ENCODE data around the gene ROCK2. TPM values are rescaled to one million over a fixed set of nuclear protein-coding genes. Genes with fewer than 3 reads are reported as not detected.

ROCK2 gene
- polyA plus RNA-seq, 1 of the 3 experiments (the other 2 are of a cell fraction), result 4.2 TPM

DNA sequence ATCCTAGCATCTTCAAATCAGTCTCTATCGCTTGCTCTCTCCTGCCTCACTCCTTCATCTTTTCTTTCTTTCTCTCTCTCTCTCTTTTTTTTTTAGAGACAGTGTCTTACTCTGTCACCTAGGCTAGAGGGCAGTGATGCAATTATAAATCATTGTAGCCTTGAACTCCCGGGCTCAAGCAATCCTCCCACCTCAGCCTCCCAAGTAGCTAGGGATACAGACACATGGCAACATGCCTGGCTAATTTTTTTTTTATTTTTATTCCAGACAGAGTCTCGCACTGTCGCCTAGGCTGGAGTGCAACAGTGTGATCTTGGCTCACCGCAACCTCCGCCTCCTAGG, 199.7 kb downstream of the ROCK2 start (continued):
- TF ChIP-seq ZBTB33 (IDR thresholded peaks at IDR 0.05; ENCODE audit: borderline replicate concordance, low read depth) (no peak), FOSL2 (IDR thresholded peaks at IDR 0.05; ENCODE audit: borderline replicate concordance, low read depth) (no peak), USF2 (IDR thresholded peaks at IDR 0.05; ENCODE audit: borderline replicate concordance, low read depth, low read length) (no peak)
- TF ChIP-seq, protein P1, sequence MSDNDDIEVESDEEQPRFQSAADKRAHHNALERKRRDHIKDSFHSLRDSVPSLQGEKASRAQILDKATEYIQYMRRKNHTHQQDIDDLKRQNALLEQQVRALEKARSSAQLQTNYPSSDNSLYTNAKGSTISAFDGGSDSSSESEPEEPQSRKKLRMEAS (IDR thresholded peaks at IDR 0.05; ENCODE audit: low read depth), result no peak

DNA sequence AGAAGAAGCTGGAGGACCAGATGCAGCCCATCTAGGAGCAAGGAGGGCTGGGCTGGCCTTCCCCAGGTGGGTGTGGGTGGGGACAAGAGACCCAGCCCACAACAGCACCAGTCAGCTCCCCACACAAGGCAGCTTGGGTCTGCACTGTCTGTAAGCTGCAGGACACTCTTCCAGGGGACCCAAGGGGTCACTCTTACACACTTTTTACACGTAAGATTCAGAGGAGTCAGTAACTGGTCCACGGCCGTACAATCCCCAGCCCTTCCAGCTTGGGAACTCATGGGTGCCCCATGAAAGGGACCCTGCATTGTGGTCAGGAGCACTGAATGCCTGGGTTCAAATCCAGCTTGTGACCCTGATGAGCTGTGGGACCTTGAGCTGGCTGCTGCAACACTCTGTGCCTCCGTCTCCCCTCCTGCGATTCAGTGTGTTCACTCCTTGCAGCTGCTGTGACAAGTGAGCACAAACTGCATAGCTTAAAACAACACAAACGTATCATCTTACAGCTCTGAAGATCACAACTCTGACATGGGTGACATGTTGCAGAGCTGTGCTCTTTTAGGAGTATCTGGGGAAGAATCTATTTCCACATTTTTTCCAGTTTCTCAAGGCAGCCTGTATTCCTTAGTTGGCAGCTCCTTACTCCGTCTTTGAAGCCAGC, 200.2 kb downstream of the ROCK2 start:
- H3K27ac ChIP-seq (ENCODE audit: low read depth in 2 of 2, low read length in 1 of 2), result no peak overlapping the region
- H4K20me1 ChIP-seq (ENCODE audit: insufficient read depth), result no peaks in the 10 kb centered on the region
- H2AFZ ChIP-seq (ENCODE audit: low read depth), result no peak overlapping the region
- POLR2A ChIA-PET, result interaction anchor here (0.7 kb wide), 1 partner anchor 544 kb away, joined by 3 read pairs; no protein-coding TSS in a partner anchor
- no peaks in the 10 kb centered on the region for H3K36me3 ChIP-seq (replicated peaks in 1 of 2; ENCODE audit: control insufficient read depth in 1 of 2, insufficient read depth in 2 of 2, low read length in 1 of 2)
- no peaks in the 10 kb centered on the region for H3K27me3 ChIP-seq (ENCODE audit: insufficient read depth)
- no peaks in the 10 kb centered on the region for H3K79me2 ChIP-seq (ENCODE audit: insufficient read depth)
- no peak for TF ChIP-seq TAF1 (IDR thresholded peaks at IDR 0.05; ENCODE audit: borderline replicate concordance, low read depth, low read length)
- TF ChIP-seq TCF12 (IDR thresholded peaks at IDR 0.05), result peak; percentile 45; the same call in 1 of the 2 replicates
- TF ChIP-seq, protein P2, sequence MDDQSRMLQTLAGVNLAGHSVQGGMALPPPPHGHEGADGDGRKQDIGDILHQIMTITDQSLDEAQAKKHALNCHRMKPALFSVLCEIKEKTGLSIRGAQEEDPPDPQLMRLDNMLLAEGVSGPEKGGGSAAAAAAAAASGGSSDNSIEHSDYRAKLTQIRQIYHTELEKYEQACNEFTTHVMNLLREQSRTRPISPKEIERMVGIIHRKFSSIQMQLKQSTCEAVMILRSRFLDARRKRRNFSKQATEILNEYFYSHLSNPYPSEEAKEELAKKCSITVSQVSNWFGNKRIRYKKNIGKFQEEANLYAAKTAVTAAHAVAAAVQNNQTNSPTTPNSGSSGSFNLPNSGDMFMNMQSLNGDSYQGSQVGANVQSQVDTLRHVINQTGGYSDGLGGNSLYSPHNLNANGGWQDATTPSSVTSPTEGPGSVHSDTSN (IDR thresholded peaks at IDR 0.05), result 0 out of 2 replicates have a peak, but pooled peaks have one; percentile 30
- DNase-seq, result no peak
- no peak overlapping the region for H3K4me3 ChIP-seq (ENCODE audit: low read depth in 2 of 2, low read length in 1 of 2)
- WGBS (ENCODE audit: low lambda C conversion rate), result 77% methylated on average over 7 of the region's 7 CpGs
- no peaks in the 10 kb centered on the region for H3K4me1 ChIP-seq (ENCODE audit: control insufficient read depth in 1 of 2, insufficient read depth in 2 of 2, low read depth in 1 of 2, low read length in 1 of 2)
- no peaks in the 10 kb centered on the region for H3K9me2 ChIP-seq
- H3K4me2 ChIP-seq, result no peak overlapping the region
- H3K9ac ChIP-seq, result no peak overlapping the region
- no peaks in the 10 kb centered on the region for H3K9me3 ChIP-seq
- CTCF ChIA-PET, result interaction anchor here (0.7 to 7.8 kb wide), 12 partner anchors 9 to 439 kb away, joined by 3 to 81 read pairs (median 5); a partner anchor contains a TSS
- peaks cover 14% of the 10 kb centered on the region for H3F3A ChIP-seq (replicated peaks; ENCODE audit: insufficient read depth)

GRCh38 chr2:11142987-11143386, 201.4 kb downstream of the ROCK2 start:
- Histone ChIP-seq H3K4me2 (no peak overlapping the region), H3K9me2 (no peaks in the 10 kb centered on the region), H3F3A (replicated peaks; ENCODE audit: insufficient read depth) (peaks cover 14% of the 10 kb centered on the region), H3K79me2 (ENCODE audit: insufficient read depth) (no peaks in the 10 kb centered on the region), H3K27me3 (ENCODE audit: insufficient read depth) (no peaks in the 10 kb centered on the region), H2AFZ (ENCODE audit: low read depth) (no peak overlapping the region), H3K4me3 (ENCODE audit: low read depth in 2 of 2, low read length in 1 of 2) (no peak overlapping the region; a peak in 1 of 4 replicates), H3K4me1 (ENCODE audit: control insufficient read depth in 1 of 2, insufficient read depth in 2 of 2, low read depth in 1 of 2, low read length in 1 of 2) (no peaks in the 10 kb centered on the region), H3K9ac (no peak overlapping the region), H3K9me3 (no peaks in the 10 kb centered on the region), H4K20me1 (ENCODE audit: insufficient read depth) (no peaks in the 10 kb centered on the region), H3K36me3 (replicated peaks in 1 of 2; ENCODE audit: control insufficient read depth in 1 of 2, insufficient read depth in 2 of 2, low read length in 1 of 2) (no peaks in the 10 kb centered on the region), H3K27ac (ENCODE audit: low read depth in 2 of 2, low read length in 1 of 2) (no peak overlapping the region)
- WGBS (ENCODE audit: low lambda C conversion rate), result 91% methylated on average over 6 of the region's 6 CpGs
- TF ChIP-seq USF2 (IDR thresholded peaks at IDR 0.05; ENCODE audit: borderline replicate concordance, low read depth, low read length), result no peak
- TF ChIP-seq, protein P3, sequence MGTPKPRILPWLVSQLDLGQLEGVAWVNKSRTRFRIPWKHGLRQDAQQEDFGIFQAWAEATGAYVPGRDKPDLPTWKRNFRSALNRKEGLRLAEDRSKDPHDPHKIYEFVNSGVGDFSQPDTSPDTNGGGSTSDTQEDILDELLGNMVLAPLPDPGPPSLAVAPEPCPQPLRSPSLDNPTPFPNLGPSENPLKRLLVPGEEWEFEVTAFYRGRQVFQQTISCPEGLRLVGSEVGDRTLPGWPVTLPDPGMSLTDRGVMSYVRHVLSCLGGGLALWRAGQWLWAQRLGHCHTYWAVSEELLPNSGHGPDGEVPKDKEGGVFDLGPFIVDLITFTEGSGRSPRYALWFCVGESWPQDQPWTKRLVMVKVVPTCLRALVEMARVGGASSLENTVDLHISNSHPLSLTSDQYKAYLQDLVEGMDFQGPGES (IDR thresholded peaks at IDR 0.05; ENCODE audit: low read depth, low read length), result no peak
- TF ChIP-seq, protein P2 (IDR thresholded peaks at IDR 0.05), result no peak
- TF ChIP-seq EP300 (IDR thresholded peaks at IDR 0.05; ENCODE audit: borderline replicate concordance in 1 of 2, low read depth in 1 of 2, low read length in 1 of 2), result no peak
- TF ChIP-seq YY1 (IDR thresholded peaks at IDR 0.05; ENCODE audit: low read depth), result no peak
- no peak for TF ChIP-seq FOXJ3 (CRISPR knock-in tag; IDR thresholded peaks at IDR 0.05)
- TF ChIP-seq, protein P4, sequence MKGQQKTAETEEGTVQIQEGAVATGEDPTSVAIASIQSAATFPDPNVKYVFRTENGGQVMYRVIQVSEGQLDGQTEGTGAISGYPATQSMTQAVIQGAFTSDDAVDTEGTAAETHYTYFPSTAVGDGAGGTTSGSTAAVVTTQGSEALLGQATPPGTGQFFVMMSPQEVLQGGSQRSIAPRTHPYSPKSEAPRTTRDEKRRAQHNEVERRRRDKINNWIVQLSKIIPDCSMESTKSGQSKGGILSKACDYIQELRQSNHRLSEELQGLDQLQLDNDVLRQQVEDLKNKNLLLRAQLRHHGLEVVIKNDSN (IDR thresholded peaks at IDR 0.05; ENCODE audit: borderline replicate concordance, low read depth), result no peak
- TF ChIP-seq RXRA (IDR thresholded peaks at IDR 0.05; ENCODE audit: borderline replicate concordance, low read depth), result no peak
- no peak for TF ChIP-seq ELF1 (IDR thresholded peaks at IDR 0.05)
- ChIA-PET POLR2A (no interaction called here), CTCF (interaction anchor here (1.3 to 7.8 kb wide), 6 partner anchors 10 to 441 kb away, joined by 3 to 81 read pairs (median 10); a partner anchor contains a TSS)
- DNase-seq, result no peak

Measured in SK-N-SH (cell line).